Inflammatory macrophage (primary cell): ENCODE results near the gene ZBTB7B.

Experiments
- DNase-seq, 2 donors: peaks; one replicate each; pipeline ENCODE4 v3.0.0-alpha.2; 2020 to 2022

Gene ZBTB7B

DNA sequence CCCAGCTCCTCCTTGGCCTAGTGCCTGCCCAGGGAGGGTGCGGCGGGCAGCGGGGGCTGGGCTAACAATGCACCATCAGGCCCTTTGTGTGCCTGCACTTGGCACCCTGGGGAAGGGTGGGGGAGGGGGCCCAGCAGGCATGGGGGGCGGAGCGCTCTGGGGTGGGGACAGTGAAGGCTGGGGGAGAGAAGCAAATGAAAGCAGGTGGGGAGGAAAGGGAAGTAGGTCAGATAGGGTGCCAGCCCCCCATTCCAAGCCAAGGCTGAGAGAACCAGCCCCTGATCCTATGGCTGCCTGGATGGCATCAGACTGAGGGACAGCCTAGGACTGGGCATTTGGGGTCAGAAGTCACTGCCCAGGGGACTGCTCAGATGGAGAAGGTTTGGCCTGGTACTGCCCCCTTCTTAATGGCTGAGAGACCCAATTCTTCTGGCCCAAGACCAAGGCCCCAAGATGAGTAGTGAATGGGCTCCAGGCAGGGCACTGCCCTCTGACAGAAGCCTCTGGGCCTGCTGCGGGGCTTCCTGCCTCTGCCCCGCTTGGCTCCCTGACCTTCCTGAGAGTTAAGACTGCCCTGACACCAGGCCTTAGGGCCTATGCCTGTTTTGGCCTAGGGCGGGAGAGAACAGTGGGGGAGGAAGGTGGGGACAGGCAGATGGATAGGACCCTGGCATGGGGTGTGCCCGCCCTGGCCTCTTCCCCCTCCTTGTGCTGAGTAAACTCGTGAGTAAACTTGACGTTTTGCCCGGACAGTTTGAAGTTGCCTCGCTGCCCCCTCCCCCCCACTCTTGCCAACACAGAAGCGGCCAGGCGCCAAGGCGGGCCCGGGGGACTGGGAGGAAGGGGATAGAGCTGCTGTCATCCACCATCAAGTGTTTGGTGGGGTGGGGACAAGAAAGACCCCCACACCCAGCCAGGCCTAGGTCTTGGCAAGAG, 2.7 kb downstream of the ZBTB7B start:
- no peak for DNase-seq

DNA sequence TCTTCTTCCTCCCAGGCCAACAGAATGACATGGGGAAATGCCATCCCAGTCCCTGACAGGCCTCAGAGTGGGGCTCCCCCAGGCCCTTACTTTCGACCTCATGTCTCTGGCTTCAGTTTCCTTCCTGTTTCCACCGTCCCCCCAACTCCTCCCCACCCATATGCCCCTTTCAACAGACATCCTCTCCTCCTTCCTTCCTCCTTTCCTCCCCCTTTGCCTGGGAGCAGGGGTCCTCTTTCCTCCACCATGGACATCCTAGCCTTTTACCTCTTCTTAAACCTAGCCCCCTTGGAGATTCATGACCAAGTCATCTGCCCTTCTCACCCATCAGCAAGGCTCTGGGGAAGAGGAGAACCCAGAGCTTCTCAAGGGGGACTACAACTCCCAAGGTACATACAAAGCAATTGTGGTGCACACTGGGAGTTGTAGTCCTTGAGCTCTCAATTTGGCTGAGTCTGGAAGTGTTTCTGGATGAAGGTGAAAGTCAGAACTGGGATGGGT, 4.0 kb downstream of the ZBTB7B start:
- peak; percentile 59 to 61 for DNase-seq

DNA sequence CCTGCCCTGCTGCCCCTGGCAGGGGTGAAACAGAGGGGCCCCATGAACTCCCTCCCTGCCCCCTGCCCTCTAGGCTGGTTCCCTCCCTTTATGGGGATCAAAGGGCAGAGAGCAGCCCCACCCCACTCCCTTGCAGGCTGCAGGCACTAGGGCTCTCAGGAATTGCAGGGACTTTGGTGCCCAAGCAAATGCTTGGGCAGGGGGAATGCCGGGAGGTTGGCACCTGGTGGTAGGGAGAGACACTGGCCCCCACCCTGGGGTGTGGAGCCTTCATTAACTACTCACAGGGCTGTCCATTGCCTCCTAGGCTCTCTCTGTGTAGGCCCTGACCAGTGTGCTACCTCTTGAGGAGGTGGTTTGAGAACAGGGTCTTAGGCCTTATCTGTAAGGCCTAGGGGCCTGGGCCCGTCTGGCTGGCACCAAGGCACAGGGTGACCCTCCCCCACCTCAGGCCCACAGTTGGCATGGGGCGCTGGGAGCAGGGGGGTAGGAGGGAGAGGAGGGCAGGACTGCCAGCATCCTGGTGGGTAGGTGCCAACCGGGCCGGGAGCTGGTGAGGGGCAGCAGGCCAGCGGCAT, 4.7 kb downstream of the ZBTB7B start:
- DNase-seq = no peak

DNA sequence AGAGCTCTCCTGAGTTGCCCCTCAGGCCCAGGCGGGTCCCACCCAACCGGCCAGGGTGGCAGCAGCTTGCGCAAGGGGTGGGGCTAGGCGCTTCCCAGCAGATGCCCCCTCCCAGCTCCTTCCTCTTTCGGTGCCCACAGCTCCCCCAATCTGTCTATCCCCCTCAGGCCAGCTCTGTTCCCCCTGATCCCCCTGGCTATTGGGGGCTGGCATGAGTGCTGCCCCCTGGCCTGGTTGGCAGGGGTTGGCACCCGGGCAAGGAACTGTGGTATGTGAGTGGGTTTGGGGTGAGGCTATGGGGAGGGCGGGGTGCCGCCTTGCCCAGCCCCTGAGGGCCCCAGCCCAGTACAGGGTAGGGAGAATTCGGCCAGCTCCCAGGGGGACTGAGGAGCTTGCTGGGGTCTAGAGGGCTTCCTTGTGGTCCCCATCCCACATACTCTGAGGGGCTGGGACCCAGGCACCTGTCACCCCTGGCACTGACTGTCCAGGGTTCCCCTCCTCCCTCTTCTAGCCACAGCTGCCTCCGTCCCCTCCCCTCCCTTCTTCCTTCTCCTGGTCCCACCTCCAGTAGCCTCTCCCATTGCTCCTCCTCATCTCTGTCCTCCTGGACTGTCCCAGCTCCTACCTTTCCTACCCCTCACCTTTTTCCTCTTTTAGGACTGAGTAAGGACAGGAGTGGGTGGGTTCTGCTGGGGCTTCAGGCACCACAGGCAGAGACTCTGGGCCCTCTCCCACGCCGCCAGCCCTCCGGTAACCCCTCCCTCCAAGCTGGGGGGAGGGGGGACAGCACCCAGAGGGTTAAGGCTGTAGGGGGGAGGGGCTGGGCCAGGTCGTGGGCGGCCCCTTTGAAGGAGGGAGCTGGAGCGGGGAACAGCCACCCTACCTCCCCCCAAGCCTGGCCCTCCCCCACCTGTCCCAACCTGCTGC, 5.7 kb downstream of the ZBTB7B start:
- no peak for DNase-seq

DNA sequence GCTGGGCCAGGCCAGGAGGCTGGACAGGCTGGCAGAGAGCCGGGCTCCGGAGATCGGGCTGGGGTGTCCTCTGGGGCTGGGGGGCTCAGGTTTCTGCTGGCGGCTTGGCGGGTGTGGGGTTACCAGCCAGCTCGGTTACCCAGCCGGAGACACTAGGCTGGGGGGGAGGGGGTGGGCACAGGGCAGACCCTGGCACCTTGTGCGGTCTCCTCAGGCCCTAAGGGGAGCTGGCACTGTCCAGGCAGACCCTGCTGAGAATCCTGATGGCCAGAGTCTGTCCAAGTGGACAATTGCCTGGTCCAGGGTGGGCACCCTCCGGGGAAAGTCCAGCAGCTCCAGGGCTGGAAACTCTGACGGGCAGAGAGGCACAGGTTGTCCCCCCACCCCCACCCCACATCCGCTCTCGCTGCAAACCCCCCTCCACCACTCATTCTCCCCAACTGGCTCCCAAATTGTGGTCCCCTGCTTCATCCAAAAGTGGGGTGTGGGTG, 6.7 kb downstream of the ZBTB7B start:
- no peak for DNase-seq

- DNase-seq = no peak
Measured at GRCh38 chr1:155009742-155010141, 7.1 kb downstream of the ZBTB7B start.

- peak in 1 of 2 donors; percentile 42 for DNase-seq
Measured at GRCh38 chr1:155010211-155010918, 7.8 kb downstream of the ZBTB7B start.

- DNase-seq = no peak
Measured at GRCh38 chr1:155011004-155011416, 8.4 kb downstream of the ZBTB7B start.

- DNase-seq = no peak
Measured at GRCh38 chr1:155011437-155012025, 8.9 kb downstream of the ZBTB7B start.

DNA sequence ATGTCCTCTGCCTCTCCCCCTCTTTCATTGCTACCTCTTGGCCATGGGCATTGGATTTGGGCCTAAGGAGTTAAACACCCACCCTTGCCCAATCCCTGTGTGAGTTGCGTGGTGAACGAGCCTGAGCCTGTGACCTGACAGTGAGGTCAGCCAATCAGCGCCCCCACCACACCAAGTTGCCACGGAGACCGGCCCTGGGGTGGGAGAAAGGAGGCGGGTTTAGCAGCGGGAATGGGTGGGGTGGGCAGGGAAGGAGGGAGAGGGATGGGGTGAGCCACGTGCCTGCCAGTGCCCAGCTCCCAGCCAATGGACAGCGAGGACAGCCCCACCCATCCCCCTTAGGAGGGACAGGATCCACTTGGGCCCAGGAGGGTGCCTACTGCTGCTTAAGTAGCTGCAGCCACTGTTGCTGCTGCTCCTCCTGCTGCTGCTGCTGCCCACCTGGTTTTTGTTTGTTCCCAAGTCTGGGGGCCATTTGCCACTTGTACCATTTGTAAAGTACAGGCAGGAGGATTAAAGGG, 9.5 kb downstream of the ZBTB7B start:
- peak; percentile 83 to 86 for DNase-seq

- peak in 1 of 2 donors; percentile 50 for DNase-seq
Measured at GRCh38 chr1:155012776-155013602, 10.4 kb downstream of the ZBTB7B start.

- no peak for DNase-seq
Measured at GRCh38 chr1:155013632-155014031, 11.0 kb downstream of the ZBTB7B start.

GRCh38 chr1:155014709-155015508, 12.3 kb downstream of the ZBTB7B start:
- no peak for DNase-seq

DNA sequence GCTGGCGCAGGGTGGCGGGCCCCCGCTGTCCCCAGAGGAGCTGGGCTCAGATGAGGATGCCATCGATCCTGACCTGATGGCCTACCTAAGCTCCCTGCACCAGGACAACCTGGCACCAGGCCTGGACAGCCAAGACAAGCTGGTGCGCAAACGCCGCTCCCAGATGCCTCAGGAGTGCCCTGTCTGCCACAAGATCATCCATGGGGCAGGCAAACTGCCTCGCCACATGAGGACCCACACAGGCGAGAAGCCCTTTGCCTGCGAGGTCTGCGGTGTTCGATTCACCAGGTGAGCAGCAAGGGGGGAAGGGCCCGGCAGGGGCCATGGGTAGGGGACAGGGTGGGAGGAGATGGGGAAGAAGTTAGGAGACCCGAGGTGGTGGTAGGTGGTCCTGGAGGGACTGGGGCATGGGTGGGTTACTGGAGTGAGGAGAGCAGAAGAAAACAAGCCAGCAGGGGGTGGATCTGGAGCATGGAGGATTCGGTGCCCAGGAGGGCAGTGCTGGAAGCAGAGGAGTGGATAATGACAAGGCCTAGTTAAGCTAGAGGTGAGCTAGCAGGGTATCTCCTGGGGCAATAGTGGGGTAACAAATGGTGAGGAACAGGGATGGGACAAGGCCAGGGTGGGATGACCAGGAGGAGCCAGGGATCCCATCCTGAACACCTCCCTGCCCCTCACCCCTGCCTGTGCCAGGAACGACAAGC, 13.1 kb downstream of the ZBTB7B start:
- no peak for DNase-seq

GRCh38 chr1:155016231-155016831, 13.7 kb downstream of the ZBTB7B start:
- DNase-seq = no peak

- DNase-seq = peak; percentile 66 to 72
Measured at GRCh38 chr1:155017041-155017945, 14.7 kb downstream of the ZBTB7B start.

GRCh38 chr1:155017946-155018316, 15.3 kb downstream of the ZBTB7B start:
- no peak for DNase-seq
